Progenitor cell of endocrine pancreas (in vitro differentiated cells): ENCODE results near the gene AFF2. TPM values are rescaled to one million over a fixed set of nuclear protein-coding genes. Genes with fewer than 3 reads are reported as not detected.

ENCODE experiments used
- DNase-seq: peaks from one replicate; pipeline ENCODE4 v3.0.0; 2021; ENCODE audit warnings: low spot score; ENCODE audit not compliant: unreplicated experiment
- H3K27ac Mint-ChIP-seq: 2 replicates; pipeline ENCODE4 v1.8.0; 2021; ENCODE audit warnings: mild to moderate bottlenecking, moderate library complexity, mixed read lengths
- H3K27me3 Mint-ChIP-seq: 2 replicates; pipeline ENCODE4 v1.8.0; 2021; ENCODE audit warnings: mixed read lengths
- H3K36me3 Mint-ChIP-seq: 2 replicates; pipeline ENCODE4 v1.8.0; 2022; ENCODE audit warnings: mixed read lengths; ENCODE audit not compliant: insufficient read depth
- H3K4me1 Mint-ChIP-seq: 2 replicates; pipeline ENCODE4 v1.8.0; 2021; ENCODE audit warnings: low read depth, mixed read lengths
- H3K4me3 Mint-ChIP-seq: 2 replicates; pipeline ENCODE4 v1.8.0; 2021; ENCODE audit warnings: low read depth, mild to moderate bottlenecking, moderate library complexity, mixed read lengths
- H3K9me3 Mint-ChIP-seq: 2 replicates; pipeline ENCODE4 v1.8.0; 2021; ENCODE audit warnings: low read depth, mixed read lengths
- total RNA-seq: library from RNA; stranded (reverse); gene quantifications from 2 replicates; pipeline ENCODE4 v1.2.1, GENCODE V29; 2021
- TF ChIP-seq, protein P1 (sequence below): fragments of 200-600 bp; sonication (generic); IDR thresholded peaks from one replicate; pipeline ENCODE4 v1.5.0; 2021; ENCODE audit warnings: antibody characterized with exemption, mild to moderate bottlenecking; ENCODE audit not compliant: unreplicated experiment

AFF2 gene
- total RNA-seq, 1 donor from 2014 or later: 8.4 TPM

DNA sequence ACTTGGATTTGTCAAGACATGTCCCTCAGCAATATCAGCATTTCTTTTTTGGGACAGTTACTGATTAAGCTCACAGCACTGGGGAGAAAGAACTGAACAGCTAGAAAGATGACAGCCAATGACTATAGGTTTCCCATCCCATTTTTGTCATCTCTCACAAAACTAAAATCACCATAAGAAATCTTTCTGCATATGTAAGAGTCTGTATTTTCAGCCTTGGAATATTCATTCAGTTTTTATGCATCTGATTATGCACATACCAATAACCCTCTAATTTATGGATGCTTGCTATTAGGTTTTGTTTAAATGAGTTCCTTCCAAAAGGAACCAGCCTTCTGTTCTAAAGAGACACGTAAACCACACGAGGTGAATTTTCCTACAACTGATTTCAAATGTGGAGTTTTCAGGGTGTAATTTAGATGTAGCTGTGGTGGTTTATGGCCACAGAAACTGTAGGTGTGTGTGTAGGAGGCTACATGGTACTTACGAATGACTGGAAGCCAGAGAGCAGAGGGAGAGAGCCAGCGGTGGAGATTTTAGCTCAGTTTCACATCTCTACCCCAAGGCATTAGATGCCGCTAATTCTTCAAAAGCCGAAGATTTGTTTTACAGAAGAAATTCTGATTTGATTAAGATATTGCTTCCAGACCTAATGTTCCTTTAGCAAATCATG, 55.3 kb downstream of the AFF2 start:
- DNase-seq: no peak
- Mint-ChIP-seq H3K27ac (no peak overlapping the region), H3K4me1 (peaks cover 6% of the 10 kb centered on the region), H3K27me3 (no peaks in the 10 kb centered on the region), H3K9me3 (peaks cover 25% of the 10 kb centered on the region), H3K36me3 (peaks cover 2% of the 10 kb centered on the region), H3K4me3 (no peak overlapping the region)
- TF ChIP-seq, protein P1, sequence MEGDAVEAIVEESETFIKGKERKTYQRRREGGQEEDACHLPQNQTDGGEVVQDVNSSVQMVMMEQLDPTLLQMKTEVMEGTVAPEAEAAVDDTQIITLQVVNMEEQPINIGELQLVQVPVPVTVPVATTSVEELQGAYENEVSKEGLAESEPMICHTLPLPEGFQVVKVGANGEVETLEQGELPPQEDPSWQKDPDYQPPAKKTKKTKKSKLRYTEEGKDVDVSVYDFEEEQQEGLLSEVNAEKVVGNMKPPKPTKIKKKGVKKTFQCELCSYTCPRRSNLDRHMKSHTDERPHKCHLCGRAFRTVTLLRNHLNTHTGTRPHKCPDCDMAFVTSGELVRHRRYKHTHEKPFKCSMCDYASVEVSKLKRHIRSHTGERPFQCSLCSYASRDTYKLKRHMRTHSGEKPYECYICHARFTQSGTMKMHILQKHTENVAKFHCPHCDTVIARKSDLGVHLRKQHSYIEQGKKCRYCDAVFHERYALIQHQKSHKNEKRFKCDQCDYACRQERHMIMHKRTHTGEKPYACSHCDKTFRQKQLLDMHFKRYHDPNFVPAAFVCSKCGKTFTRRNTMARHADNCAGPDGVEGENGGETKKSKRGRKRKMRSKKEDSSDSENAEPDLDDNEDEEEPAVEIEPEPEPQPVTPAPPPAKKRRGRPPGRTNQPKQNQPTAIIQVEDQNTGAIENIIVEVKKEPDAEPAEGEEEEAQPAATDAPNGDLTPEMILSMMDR: no peak

DNA sequence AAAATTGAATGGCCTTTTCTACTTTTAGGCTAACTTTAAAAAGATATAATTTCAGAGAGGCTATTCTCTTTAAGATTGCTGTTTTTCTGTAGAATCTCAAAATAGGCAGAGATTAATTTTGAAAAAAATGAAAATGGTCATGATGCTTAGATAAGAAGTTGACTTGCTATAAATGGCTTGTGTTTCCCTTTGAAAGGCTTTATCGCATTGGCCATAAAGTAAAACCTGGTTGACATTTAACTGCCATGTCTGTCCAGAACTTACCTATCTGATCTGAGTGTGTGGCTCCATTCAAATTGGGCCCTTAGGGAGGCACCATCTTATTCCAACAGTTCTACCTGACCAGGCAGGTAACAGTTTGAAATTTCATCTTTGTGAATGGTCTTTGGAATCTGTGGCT, 56.1 kb downstream of the AFF2 start:
- Mint-ChIP-seq H3K4me3 (no peak overlapping the region), H3K9me3 (peaks cover 25% of the 10 kb centered on the region), H3K27me3 (no peaks in the 10 kb centered on the region), H3K36me3 (peaks cover 2% of the 10 kb centered on the region), H3K4me1 (peaks cover 6% of the 10 kb centered on the region), H3K27ac (no peak overlapping the region)
- DNase-seq: no peak
- TF ChIP-seq, protein P1: no peak

DNA sequence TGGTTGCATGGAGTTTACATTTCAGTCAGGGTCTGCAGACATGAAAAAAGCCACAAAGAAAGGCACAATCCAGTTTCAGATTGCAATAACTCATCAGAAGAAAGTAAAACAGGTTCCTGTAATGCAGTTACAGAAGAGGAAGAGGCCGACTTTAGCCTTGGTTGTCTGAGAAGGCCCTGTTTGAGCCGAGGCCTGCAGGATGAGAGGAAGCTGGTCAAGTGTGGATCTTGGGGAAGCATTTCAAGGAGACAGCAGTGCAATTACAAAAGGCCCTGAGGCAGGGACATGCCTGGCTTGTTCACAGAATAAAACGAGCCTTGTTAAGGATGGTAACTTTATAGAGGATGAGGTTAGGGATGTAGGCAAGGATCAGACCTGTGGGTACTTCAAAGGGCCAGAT, 62.4 kb downstream of the AFF2 start:
- H3K36me3 Mint-ChIP-seq: peaks cover 2% of the 10 kb centered on the region
- peaks cover 28% of the 10 kb centered on the region for H3K4me1 Mint-ChIP-seq
- DNase-seq: no peak
- no peak overlapping the region for H3K27ac Mint-ChIP-seq
- no peaks in the 10 kb centered on the region for H3K27me3 Mint-ChIP-seq
- no peak overlapping the region for H3K4me3 Mint-ChIP-seq
- H3K9me3 Mint-ChIP-seq: peaks cover 22% of the 10 kb centered on the region
- TF ChIP-seq, protein P1: no peak

DNA sequence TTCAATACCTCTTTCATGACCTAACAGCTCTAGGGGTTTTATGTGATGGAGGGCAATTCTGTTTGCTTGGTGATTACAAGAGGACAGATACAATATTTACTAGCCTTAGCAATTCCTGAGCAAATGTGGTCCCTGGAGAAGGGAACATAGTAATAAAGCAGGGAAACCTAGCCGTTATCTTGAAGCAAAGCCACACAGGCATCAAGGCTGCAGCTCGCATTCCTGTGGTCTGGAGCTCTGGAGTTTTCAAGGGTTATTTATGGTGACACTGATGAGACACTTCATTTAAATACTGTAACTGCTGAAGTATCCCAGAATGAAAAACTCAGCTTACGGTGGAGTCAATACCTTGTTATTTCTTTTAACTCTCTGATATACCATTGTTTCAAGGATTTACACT, 66.8 kb downstream of the AFF2 start:
- H3K36me3 Mint-ChIP-seq: no peaks in the 10 kb centered on the region
- H3K4me3 Mint-ChIP-seq: no peak overlapping the region
- H3K4me1 Mint-ChIP-seq: peaks cover 24% of the 10 kb centered on the region
- H3K27me3 Mint-ChIP-seq: no peaks in the 10 kb centered on the region
- H3K27ac Mint-ChIP-seq: no peak overlapping the region
- H3K9me3 Mint-ChIP-seq: peaks cover 20% of the 10 kb centered on the region
- TF ChIP-seq, protein P1: no peak
- DNase-seq: no peak

DNA sequence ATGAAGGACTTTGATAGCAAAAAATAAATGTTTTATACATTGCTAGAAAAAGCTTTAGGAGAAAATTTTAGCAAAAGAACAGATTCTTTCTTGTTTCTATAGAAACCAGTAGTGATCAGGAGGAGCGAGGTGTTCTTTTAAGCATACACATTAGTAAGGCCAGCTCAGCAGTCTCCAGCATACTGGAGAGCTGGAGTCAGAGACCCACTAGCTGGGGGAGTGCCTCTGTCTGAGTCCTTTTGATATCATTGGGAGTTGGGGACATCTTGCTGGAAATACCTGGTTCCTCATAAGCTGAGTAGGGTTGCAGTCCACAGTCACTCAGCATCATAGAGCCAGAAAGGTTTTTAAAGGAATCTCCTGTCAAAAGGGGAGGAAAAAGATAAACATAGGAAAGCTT, 67.4 kb downstream of the AFF2 start:
- H3K27me3 Mint-ChIP-seq: no peaks in the 10 kb centered on the region
- DNase-seq: no peak
- H3K4me1 Mint-ChIP-seq: peaks cover 19% of the 10 kb centered on the region
- no peaks in the 10 kb centered on the region for H3K36me3 Mint-ChIP-seq
- no peak overlapping the region for H3K27ac Mint-ChIP-seq
- no peak overlapping the region for H3K4me3 Mint-ChIP-seq
- H3K9me3 Mint-ChIP-seq: peaks cover 24% of the 10 kb centered on the region
- TF ChIP-seq, protein P1: no peak
